HCT116 (cell line): Measurements from ENCODE around the gene SUPT4H1. TPM values are rescaled to one million over a fixed set of nuclear protein-coding genes. Genes with fewer than 3 reads are reported as not detected.

Experiments used
- ATAC-seq: fragments of 200-7000 bp; cut with Tn5 transposase; 2 replicates; pipeline ENCODE4 v1.9.1; 2020; ENCODE audit warnings: mild to moderate bottlenecking, moderate library complexity
- BruUV-seq: library from RNA; stranded (reverse); fragments of 400-500 nt; replicated peaks from 2 replicates; lab custom pipeline; 2021; lab: Mats Ljungman, UMichigan
- CTCF ChIA-PET: fragments of 300-600 bp; sonication (Branson Sonifier 250); formaldehyde crosslinking; loops from one replicate; lab custom pipeline; 2021; ENCODE audit warnings: antibody characterized with exemption; lab: Charles Lee
- POLR2A ChIA-PET: fragments of 300-600, 350-600 bp; sonication (Branson Sonifier 250); formaldehyde crosslinking; loops from one replicate; lab custom pipeline; 2021; ENCODE audit warnings: antibody characterized with exemption; lab: Charles Lee
- RAD21 ChIA-PET, 2 experiments: fragments of 300-600 bp; sonication (Branson Sonifier 250); formaldehyde crosslinking; loops; one replicate each; lab custom pipeline; 2023; ENCODE audit warnings: low total read pairs in 2 of 2; ENCODE audit not compliant: uncharacterized antibody in 2 of 2, unreplicated experiment in 2 of 2, low non-redundant PET in 1 of 2; lab: Charles Lee
- DNase-seq: peaks from one replicate; pipeline ENCODE4 v3.0.0-alpha.2; 2010; ENCODE audit warnings: low read depth, low spot score
- H2AFZ ChIP-seq: fragments of 200-600 bp; shearing (Covaris generic), sonication (generic); 2 replicates; pipeline ENCODE4 v1.6.1; 2017; ENCODE audit warnings: low read depth, mixed run types, mixed read lengths, antibody characterized with exemption, low read length; ENCODE audit not compliant: poor library complexity, severe bottlenecking
- H3K27ac ChIP-seq: 2 replicates; pipeline ENCODE4 v1.5.1; 2012; ENCODE audit warnings: low read depth, low read length
- H3K27me3 ChIP-seq: fragments of 200-600 bp; sonication (generic); 2 replicates; pipeline ENCODE4 v1.6.1; 2016; ENCODE audit warnings: mixed run types, low read length, mixed read lengths; ENCODE audit not compliant: insufficient read depth
- H3K36me3 ChIP-seq, 2 experiments: fragments of 200-500 bp in 1 of 2; fragments of 200-600 bp in 1 of 2; sonication (Bioruptor generic) in 1 of 2; sonication (generic) in 1 of 2; 2 replicates each; pipeline versions ENCODE4 v1.5.1 to v1.6.1; 2014 to 2016; ENCODE audit warnings: low read length in 2 of 2, inconsistent platforms in 1 of 2, mixed read lengths in 1 of 2, mixed run types in 1 of 2; ENCODE audit not compliant: insufficient read depth in 2 of 2, control insufficient read depth in 1 of 2
- H3K4me1 ChIP-seq, 2 experiments: fragments of 200-600 bp in 1 of 2; sonication (generic) in 1 of 2; 2 replicates each; pipeline versions ENCODE4 v1.5.1 to v1.6.1; 2012 to 2017; ENCODE audit warnings: low read length in 2 of 2, inconsistent platforms in 1 of 2, mild to moderate bottlenecking in 1 of 2, mixed read lengths in 1 of 2, mixed run types in 1 of 2, moderate library complexity in 1 of 2; ENCODE audit not compliant: insufficient read depth in 2 of 2, control insufficient read depth in 1 of 2
- H3K4me2 ChIP-seq: fragments of 200-600 bp; sonication (generic); 2 replicates; pipeline ENCODE4 v1.6.1; 2017; ENCODE audit warnings: mixed run types, low read length, mixed read lengths
- H3K4me3 ChIP-seq, 2 experiments: fragments of 200-600 bp in 1 of 2; sonication (generic) in 1 of 2; replicated peaks in 1 of 2; 2 replicates each; pipeline ENCODE4 v1.5.1; 2011 to 2016; ENCODE audit warnings: low read length in 2 of 2, control low read depth in 1 of 2, low read depth in 1 of 2, mild to moderate bottlenecking in 1 of 2, mixed read lengths in 1 of 2, mixed run types in 1 of 2
- H3K79me2 ChIP-seq: fragments of 200-600 bp; sonication (generic); 2 replicates; pipeline ENCODE4 v1.6.1; 2017; ENCODE audit warnings: mild to moderate bottlenecking, mixed run types, low read length, moderate library complexity, mixed read lengths; ENCODE audit not compliant: insufficient read depth
- H3K9ac ChIP-seq: fragments of 200-600 bp; sonication (generic); 2 replicates; pipeline ENCODE4 v1.6.1; 2016; ENCODE audit warnings: low read length, mixed read lengths
- H3K9me2 ChIP-seq: fragments of 200-600 bp; sonication (generic), shearing (Covaris generic); 2 replicates; pipeline ENCODE4 v1.6.1; 2017; ENCODE audit warnings: mixed run types, mild to moderate bottlenecking, moderate library complexity; ENCODE audit not compliant: insufficient read depth
- H3K9me3 ChIP-seq, 2 experiments: fragments of 200-500 bp in 1 of 2; fragments of 200-600 bp in 1 of 2; sonication (Bioruptor generic) in 1 of 2; sonication (generic) in 1 of 2; 2 replicates each; pipeline ENCODE4 v1.6.1; 2014 to 2017; ENCODE audit warnings: low read length in 2 of 2, mixed read lengths in 2 of 2, inconsistent platforms in 1 of 2, low read depth in 1 of 2, mild to moderate bottlenecking in 1 of 2, mixed run types in 1 of 2, moderate library complexity in 1 of 2; ENCODE audit not compliant: control insufficient read depth in 1 of 2, insufficient read depth in 1 of 2
- H4K20me1 ChIP-seq: fragments of 200-600 bp; sonication (generic), shearing (Covaris generic); 2 replicates; pipeline ENCODE4 v1.6.1; 2017; ENCODE audit warnings: mixed run types, mild to moderate bottlenecking, moderate library complexity; ENCODE audit not compliant: insufficient read depth
- CBX3 ChIP-seq: IDR thresholded peaks from 2 replicates; pipeline ENCODE4 v1.6.1; 2012; ENCODE audit warnings: low read depth
- CEBPB ChIP-seq: IDR thresholded peaks from 2 replicates; pipeline ENCODE4 v1.6.1; 2012; ENCODE audit warnings: low read depth
- CTCF ChIP-seq, 3 experiments: fragments of 200-600 bp in 1 of 3; sonication (generic) in 1 of 3; IDR thresholded peaks in 2 of 3; conservative IDR thresholded peaks in 1 of 3; 2 replicates each; pipeline ENCODE4 v1.5.1; 2012 to 2017; ENCODE audit warnings: low read depth in 2 of 3, low read length in 2 of 3, antibody characterized with exemption in 1 of 3, borderline replicate concordance in 1 of 3, control low read depth in 1 of 3, mild to moderate bottlenecking in 1 of 3, mixed read lengths in 1 of 3, mixed run types in 1 of 3, moderate library complexity in 1 of 3; ENCODE audit not compliant: insufficient read depth in 1 of 3
- ELF1 ChIP-seq: IDR thresholded peaks from 2 replicates; pipeline ENCODE4 v1.6.1; 2012; ENCODE audit warnings: low read depth, borderline replicate concordance
- EZH2 ChIP-seq: fragments of 200-600 bp; sonication (generic); IDR thresholded peaks from 2 replicates; pipeline ENCODE4 v1.6.1; 2017; ENCODE audit warnings: antibody characterized with exemption, mixed run types
- EZH2phosphoT487 ChIP-seq: fragments of 200-600 bp; IDR thresholded peaks from 2 replicates; pipeline ENCODE4 v1.6.1; 2018; ENCODE audit warnings: antibody characterized with exemption, borderline replicate concordance
- JUND ChIP-seq: IDR thresholded peaks from 2 replicates; pipeline ENCODE4 v1.6.1; 2012
- MAX ChIP-seq: IDR thresholded peaks from 2 replicates; pipeline ENCODE4 v1.6.1; 2012
- REST ChIP-seq: IDR thresholded peaks from 2 replicates; pipeline ENCODE4 v1.6.1; 2012; ENCODE audit warnings: low read depth
- SIN3A ChIP-seq: IDR thresholded peaks from 2 replicates; pipeline ENCODE4 v1.6.1; 2012; ENCODE audit warnings: low read depth
- SP1 ChIP-seq: IDR thresholded peaks from 2 replicates; pipeline ENCODE4 v1.6.1; 2012; ENCODE audit warnings: low read depth
- YY1 ChIP-seq: IDR thresholded peaks from 2 replicates; pipeline ENCODE4 v1.6.1; 2011; ENCODE audit warnings: low read length, low read depth, moderate library complexity, mild to moderate bottlenecking; ENCODE audit not compliant: insufficient replicate concordance; ENCODE audit errors: extremely low read depth
- ZBTB33 ChIP-seq: IDR thresholded peaks from 2 replicates; pipeline ENCODE4 v1.6.1; 2011; ENCODE audit warnings: mild to moderate bottlenecking, low read length, moderate library complexity; ENCODE audit not compliant: insufficient replicate concordance; ENCODE audit errors: extremely low read depth
- ZFX ChIP-seq: fragments of 450-650 bp; IDR thresholded peaks from 2 replicates; pipeline ENCODE4 v1.6.1; 2017
- ZNF274 ChIP-seq: fragments of 200-500 bp; sonication (Bioruptor generic); IDR thresholded peaks from 2 replicates; pipeline ENCODE4 v1.6.1; 2014; ENCODE audit warnings: mild to moderate bottlenecking, low read depth, low read length, inconsistent platforms
- intact Hi-C: fragments of 100-400 bp; cut with micrococcal nuclease; formaldehyde crosslinking; loops from 2 replicates; pipeline ENCODE4 v1.10.0; 2022
- total RNA-seq: library from RNA; stranded (reverse); gene quantifications from one replicate; pipeline ENCODE4 v1.2.1, GENCODE V29; 2021; ENCODE audit not compliant: unreplicated experiment

The SUPT4H1 gene
- total RNA-seq, 1 experiment from 2014 or later, result 118 TPM

GRCh38 chr17:58330997-58331814, 20.8 kb downstream of the SUPT4H1 start:
- TF ChIP-seq JUND, result no peak
- no peak for TF ChIP-seq MAX
- no peak for TF ChIP-seq SP1
- TF ChIP-seq ZBTB33, result no peak
- TF ChIP-seq ZNF274, result no peak
- TF ChIP-seq EZH2, result no peak
- no peak for TF ChIP-seq CBX3
- no peak for TF ChIP-seq YY1
- TF ChIP-seq ZFX, result no peak
- TF ChIP-seq CTCF (IDR thresholded peaks at IDR 0.05 in 2 of 3, conservative IDR thresholded peaks at IDR 0.05 in 1 of 3; ENCODE audit: borderline replicate concordance in 1 of 3, insufficient read depth in 1 of 3, low read depth in 2 of 3, low read length in 2 of 3), result no peak
- TF ChIP-seq SIN3A, result no peak
- TF ChIP-seq REST, result no peak
- TF ChIP-seq EZH2phosphoT487, result no peak
- TF ChIP-seq ELF1, result no peak
- TF ChIP-seq CEBPB, result no peak
- Histone ChIP-seq H3K9me3 (no peaks in the 10 kb centered on the region), H3K4me2 (no peak overlapping the region), H3K4me1 (peaks cover 0 to 19% of the 10 kb centered on the region in 2 experiments; a peak in 2 of 4 replicates), H3K36me3 (no peaks in the 10 kb centered on the region), H3K27ac (no peak overlapping the region), H4K20me1 (no peaks in the 10 kb centered on the region), H2AFZ (no peak overlapping the region), H3K9me2 (no peaks in the 10 kb centered on the region), H3K9ac (no peak overlapping the region), H3K4me3 (no peak overlapping the region), H3K79me2 (no peaks in the 10 kb centered on the region), H3K27me3 (no peaks in the 10 kb centered on the region)
- intact Hi-C loops, result no loop called here
- POLR2A ChIA-PET, result no interaction called here
- BruUV-seq, result no TSS peak
- CTCF ChIA-PET, result interaction anchor here (1.4 kb wide), 1 partner anchor 14 kb away, joined by 4 read pairs; no protein-coding TSS in a partner anchor
- DNase-seq (no peak), ATAC-seq (no peak)
- RAD21 ChIA-PET, result no interaction called here
